HG03196 (cell line): ENCODE measurements around the gene TMC6.

ENCODE experiments used
- ATAC-seq: cut with Tn5 transposase; IDR thresholded peaks from one replicate; pipeline ENCODE4 v1.9.1; 2021; ENCODE audit not compliant: unreplicated experiment

TMC6 gene

GRCh38 chr17:78111016-78111726 is 17.4 kb downstream of the TMC6 start:
- ATAC-seq, result no peak

GRCh38 chr17:78110363-78111015 is 18.1 kb downstream of the TMC6 start:
- no peak for ATAC-seq

- ATAC-seq, result no peak
Observed at GRCh38 chr17:78109489-78109761, 19.1 kb downstream of the TMC6 start.

GRCh38 chr17:78108726-78109488 is 19.6 kb downstream of the TMC6 start:
- no peak for ATAC-seq

- no peak for ATAC-seq
Observed at GRCh38 chr17:78107976-78108725, 20.4 kb downstream of the TMC6 start.

- ATAC-seq, result no peak
Observed at GRCh38 chr17:78107457-78107856, 21.1 kb downstream of the TMC6 start.

- no peak for ATAC-seq
Observed at GRCh38 chr17:78106211-78106610, 22.3 kb downstream of the TMC6 start.

GRCh38 chr17:78105551-78105950 is 23.0 kb downstream of the TMC6 start:
- ATAC-seq, result no peak

- ATAC-seq, result no peak
Observed at GRCh38 chr17:78105101-78105500, 23.5 kb downstream of the TMC6 start.

- ATAC-seq, result no peak
Observed at GRCh38 chr17:78104540-78104941, 24.0 kb downstream of the TMC6 start.

- ATAC-seq, result no peak
Observed at GRCh38 chr17:78103311-78103710, 25.2 kb downstream of the TMC6 start.

GRCh38 chr17:78101542-78101941 is 27.0 kb downstream of the TMC6 start:
- no peak for ATAC-seq

- ATAC-seq, result no peak
Observed at GRCh38 chr17:78101112-78101511, 27.4 kb downstream of the TMC6 start.

GRCh38 chr17:78096093-78096492 is 32.5 kb downstream of the TMC6 start:
- ATAC-seq, result no peak

- no peak for ATAC-seq
Observed at GRCh38 chr17:78095035-78095434, 33.5 kb downstream of the TMC6 start.

- ATAC-seq, result no peak
Observed at GRCh38 chr17:78092794-78093324, 35.7 kb downstream of the TMC6 start.

GRCh38 chr17:78089576-78090281 is 38.8 kb downstream of the TMC6 start:
- no peak for ATAC-seq

GRCh38 chr17:78088529-78088928 is 40.0 kb downstream of the TMC6 start:
- ATAC-seq, result no peak

GRCh38 chr17:78086740-78087139 is 41.8 kb downstream of the TMC6 start:
- no peak for ATAC-seq

GRCh38 chr17:78082988-78083387 is 45.6 kb downstream of the TMC6 start:
- no peak for ATAC-seq
